ENCODE measurements around the gene ADORA3.

DNA sequence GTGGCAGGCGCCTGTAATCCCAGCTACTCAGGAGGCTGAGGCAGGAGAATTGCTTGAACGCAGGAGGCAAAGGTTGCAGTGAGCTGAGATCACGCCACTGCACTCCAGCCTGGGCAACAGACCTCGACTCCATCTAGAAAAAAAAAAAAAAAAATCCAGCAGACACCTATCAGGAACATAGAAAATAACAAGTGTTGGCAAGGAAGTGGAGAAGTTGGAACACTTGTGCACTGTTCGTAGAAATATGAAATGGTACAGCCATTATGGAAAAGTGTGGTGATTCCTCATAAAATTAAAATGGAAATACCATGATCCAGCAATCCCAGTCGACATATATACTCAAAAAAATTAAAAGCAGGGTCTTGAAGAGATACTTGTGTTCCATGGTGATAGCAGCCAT lies 41.7 kb downstream of the ADORA3 start:
- TF ChIP-seq POLR2A (IDR thresholded peaks at IDR 0.05): no peak
- TF ChIP-seq, protein P1, sequence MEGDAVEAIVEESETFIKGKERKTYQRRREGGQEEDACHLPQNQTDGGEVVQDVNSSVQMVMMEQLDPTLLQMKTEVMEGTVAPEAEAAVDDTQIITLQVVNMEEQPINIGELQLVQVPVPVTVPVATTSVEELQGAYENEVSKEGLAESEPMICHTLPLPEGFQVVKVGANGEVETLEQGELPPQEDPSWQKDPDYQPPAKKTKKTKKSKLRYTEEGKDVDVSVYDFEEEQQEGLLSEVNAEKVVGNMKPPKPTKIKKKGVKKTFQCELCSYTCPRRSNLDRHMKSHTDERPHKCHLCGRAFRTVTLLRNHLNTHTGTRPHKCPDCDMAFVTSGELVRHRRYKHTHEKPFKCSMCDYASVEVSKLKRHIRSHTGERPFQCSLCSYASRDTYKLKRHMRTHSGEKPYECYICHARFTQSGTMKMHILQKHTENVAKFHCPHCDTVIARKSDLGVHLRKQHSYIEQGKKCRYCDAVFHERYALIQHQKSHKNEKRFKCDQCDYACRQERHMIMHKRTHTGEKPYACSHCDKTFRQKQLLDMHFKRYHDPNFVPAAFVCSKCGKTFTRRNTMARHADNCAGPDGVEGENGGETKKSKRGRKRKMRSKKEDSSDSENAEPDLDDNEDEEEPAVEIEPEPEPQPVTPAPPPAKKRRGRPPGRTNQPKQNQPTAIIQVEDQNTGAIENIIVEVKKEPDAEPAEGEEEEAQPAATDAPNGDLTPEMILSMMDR (IDR thresholded peaks at IDR 0.05): no peak

Data from thyroid gland (tissue), 4 donors.